ENCODE data around the gene TOX2. TPM values are rescaled to one million over a fixed set of nuclear protein-coding genes. Genes with fewer than 3 reads are reported as not detected.

TOX2 gene
- total RNA-seq, 2 donors from 2014 or later, result 4.0 to 6.1 TPM

DNA sequence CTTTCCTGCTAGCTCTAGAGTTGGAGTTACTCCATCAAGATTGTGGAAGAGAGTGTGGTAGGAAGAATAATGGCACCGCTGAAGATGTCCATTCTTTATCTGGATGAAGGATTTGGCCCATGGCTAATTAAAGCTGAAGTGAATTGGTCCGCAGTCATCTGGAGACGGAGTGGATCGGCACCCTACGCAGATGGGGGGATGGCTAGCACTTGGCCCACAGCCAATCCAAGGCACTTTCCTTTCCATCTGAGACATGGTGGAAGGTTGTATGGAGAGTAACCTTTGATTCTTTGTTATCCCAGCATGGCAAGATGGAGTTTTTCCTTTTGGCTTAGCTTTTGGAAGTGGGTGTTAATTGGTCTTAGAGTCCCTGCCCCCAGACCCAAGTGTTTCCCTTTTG, 184.0 kb downstream of the TOX2 start:
- H3K4me3 ChIP-seq, result no peak overlapping the region
- H3K4me1 ChIP-seq, result no peaks in the 10 kb centered on the region
- no peaks in the 10 kb centered on the region for H3K36me3 ChIP-seq
- no peaks in the 10 kb centered on the region for H3K9me3 ChIP-seq
- H3K27ac ChIP-seq, result no peak overlapping the region
- peaks cover 4% of the 10 kb centered on the region for H3K27me3 ChIP-seq
- H3K9ac ChIP-seq (ENCODE audit: low read depth in 2 of 2, low read length in 2 of 2), result no peak overlapping the region
- intact Hi-C loops (cut with DNase I), result loop anchor here (10.0 kb wide), 1 partner anchor 654 kb away; no protein-coding TSS in a partner anchor
- TF ChIP-seq, protein P1, sequence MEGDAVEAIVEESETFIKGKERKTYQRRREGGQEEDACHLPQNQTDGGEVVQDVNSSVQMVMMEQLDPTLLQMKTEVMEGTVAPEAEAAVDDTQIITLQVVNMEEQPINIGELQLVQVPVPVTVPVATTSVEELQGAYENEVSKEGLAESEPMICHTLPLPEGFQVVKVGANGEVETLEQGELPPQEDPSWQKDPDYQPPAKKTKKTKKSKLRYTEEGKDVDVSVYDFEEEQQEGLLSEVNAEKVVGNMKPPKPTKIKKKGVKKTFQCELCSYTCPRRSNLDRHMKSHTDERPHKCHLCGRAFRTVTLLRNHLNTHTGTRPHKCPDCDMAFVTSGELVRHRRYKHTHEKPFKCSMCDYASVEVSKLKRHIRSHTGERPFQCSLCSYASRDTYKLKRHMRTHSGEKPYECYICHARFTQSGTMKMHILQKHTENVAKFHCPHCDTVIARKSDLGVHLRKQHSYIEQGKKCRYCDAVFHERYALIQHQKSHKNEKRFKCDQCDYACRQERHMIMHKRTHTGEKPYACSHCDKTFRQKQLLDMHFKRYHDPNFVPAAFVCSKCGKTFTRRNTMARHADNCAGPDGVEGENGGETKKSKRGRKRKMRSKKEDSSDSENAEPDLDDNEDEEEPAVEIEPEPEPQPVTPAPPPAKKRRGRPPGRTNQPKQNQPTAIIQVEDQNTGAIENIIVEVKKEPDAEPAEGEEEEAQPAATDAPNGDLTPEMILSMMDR (IDR thresholded peaks at IDR 0.05), result no peak
- DNase-seq, result no peak

DNA sequence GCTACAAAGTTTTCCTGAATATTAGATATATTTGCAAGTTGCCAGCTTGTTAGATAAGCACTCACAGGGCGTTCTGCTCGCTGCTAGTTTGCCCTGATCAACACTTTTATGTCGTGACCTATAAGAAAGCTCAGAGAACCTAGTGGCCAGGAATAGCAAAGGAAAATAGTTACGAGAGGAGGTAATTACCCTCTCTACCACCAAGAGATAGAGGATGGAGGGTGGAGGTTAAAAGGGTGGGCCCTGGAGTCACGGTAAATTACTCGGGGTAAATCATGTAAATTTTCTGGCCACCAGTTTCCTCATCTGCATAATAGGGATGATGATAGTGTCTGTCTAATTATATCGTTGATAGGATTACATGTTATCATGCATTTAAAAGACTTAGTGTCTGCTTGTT, 185.2 kb downstream of the TOX2 start:
- Histone ChIP-seq H3K4me1 (no peaks in the 10 kb centered on the region), H3K27ac (no peak overlapping the region), H3K9me3 (no peaks in the 10 kb centered on the region), H3K9ac (ENCODE audit: low read depth in 2 of 2, low read length in 2 of 2) (no peak overlapping the region), H3K27me3 (peaks cover 4% of the 10 kb centered on the region), H3K4me3 (no peak overlapping the region), H3K36me3 (no peaks in the 10 kb centered on the region)
- intact Hi-C loops (cut with DNase I), result loop anchor here (10.0 kb wide), 1 partner anchor 655 kb away; no protein-coding TSS in a partner anchor
- TF ChIP-seq, protein P1 (IDR thresholded peaks at IDR 0.05), result no peak
- DNase-seq, result no peak

DNA sequence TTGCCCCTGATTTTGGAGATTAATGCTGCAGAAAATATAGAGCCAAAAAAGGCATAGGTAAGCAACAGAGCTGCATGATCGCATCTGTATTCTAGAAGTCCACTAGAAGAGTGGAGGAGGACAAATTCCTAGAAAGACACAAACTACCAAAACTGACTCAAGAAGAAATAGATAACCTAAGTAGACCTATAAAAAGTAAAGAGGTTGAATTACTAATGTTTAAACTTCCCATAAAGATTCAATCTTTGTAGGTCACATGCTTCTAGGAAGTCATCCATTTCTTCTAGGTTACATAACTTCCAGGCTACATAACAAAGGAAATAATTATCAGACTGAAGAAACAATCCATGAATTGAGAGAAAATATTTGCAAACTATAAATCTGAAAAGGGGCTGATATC, 187.9 kb downstream of the TOX2 start:
- Histone ChIP-seq H3K4me3 (no peak overlapping the region), H3K27me3 (peaks cover 4% of the 10 kb centered on the region), H3K36me3 (no peaks in the 10 kb centered on the region), H3K27ac (no peak overlapping the region), H3K9me3 (no peaks in the 10 kb centered on the region), H3K9ac (ENCODE audit: low read depth in 2 of 2, low read length in 2 of 2) (no peak overlapping the region), H3K4me1 (no peaks in the 10 kb centered on the region)
- TF ChIP-seq, protein P1 (IDR thresholded peaks at IDR 0.05), result no peak
- intact Hi-C loops (cut with DNase I), result no loop called here
- DNase-seq, result no peak

DNA sequence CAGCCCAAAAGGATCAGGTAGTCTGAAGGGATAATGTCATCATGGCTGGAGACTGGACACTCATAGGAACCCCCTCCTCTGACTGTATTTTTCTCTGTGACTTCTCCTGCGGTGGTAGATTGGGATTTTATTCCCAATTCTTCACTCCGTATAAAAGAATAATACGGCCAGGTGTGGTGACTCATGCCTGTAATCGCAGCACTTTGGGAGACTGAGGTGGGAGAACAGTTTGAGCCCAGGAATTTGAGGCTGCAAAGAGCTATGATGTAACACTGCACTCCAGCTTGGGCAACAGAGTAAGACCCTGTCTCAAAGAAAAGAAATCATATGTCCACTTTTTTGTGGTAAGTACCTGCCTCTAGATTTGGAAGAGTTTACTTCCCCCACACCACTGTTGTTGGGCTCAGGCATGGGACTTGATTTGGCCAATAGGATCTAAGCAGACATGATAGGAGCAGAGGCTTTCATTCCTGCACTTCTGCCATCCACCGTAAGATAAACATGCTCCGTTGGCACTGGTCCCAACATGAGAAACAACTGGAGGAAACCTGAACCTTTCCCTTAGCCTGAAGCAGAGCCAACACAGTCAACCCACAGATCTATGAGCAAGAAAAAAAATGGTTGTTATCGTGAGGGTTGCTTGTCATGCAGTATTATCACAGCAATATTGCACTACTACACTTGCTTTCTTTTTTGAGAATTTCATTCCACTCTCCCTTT, 190.3 kb downstream of the TOX2 start:
- DNase-seq, result no peak
- H3K27ac ChIP-seq, result no peak overlapping the region
- no peaks in the 10 kb centered on the region for H3K36me3 ChIP-seq
- TF ChIP-seq, protein P1 (IDR thresholded peaks at IDR 0.05), result no peak
- intact Hi-C loops (cut with DNase I), result no loop called here
- peaks cover 4% of the 10 kb centered on the region for H3K27me3 ChIP-seq
- no peaks in the 10 kb centered on the region for H3K4me1 ChIP-seq
- no peak overlapping the region for H3K9ac ChIP-seq (ENCODE audit: low read depth in 2 of 2, low read length in 2 of 2)
- no peaks in the 10 kb centered on the region for H3K9me3 ChIP-seq
- H3K4me3 ChIP-seq, result no peak overlapping the region

DNA sequence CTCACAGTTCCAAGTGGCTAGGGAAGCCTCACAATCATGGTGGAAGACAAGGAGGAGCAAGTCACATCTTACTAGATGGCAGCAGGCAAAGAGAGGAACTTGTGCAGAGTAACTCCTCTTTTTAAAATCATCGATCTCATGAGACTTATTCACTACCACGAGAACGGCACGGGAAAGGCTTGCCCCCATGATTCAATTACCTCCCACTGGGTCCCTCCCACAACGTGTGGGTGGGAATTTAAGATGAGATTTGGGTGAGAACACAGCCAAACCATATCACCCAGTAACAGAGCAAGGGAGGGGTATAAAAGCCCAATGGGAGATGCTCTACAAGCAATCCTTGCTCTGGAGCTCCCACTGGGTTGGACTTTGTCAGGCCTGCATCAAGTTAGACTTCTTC, 192.0 kb downstream of the TOX2 start:
- DNase-seq, result no peak
- intact Hi-C loops (cut with DNase I), result no loop called here
- TF ChIP-seq, protein P1 (IDR thresholded peaks at IDR 0.05), result no peak
- no peaks in the 10 kb centered on the region for H3K36me3 ChIP-seq
- no peak overlapping the region for H3K4me3 ChIP-seq
- no peak overlapping the region for H3K9ac ChIP-seq (ENCODE audit: low read depth in 2 of 2, low read length in 2 of 2)
- no peak overlapping the region for H3K27ac ChIP-seq
- no peaks in the 10 kb centered on the region for H3K4me1 ChIP-seq
- no peaks in the 10 kb centered on the region for H3K27me3 ChIP-seq
- H3K9me3 ChIP-seq, result no peaks in the 10 kb centered on the region
